ENCODE data around the gene RTBDN. TPM values are rescaled to one million over a fixed set of nuclear protein-coding genes. Genes with fewer than 3 reads are reported as not detected.

Gene RTBDN
- total RNA-seq (not detected), polyA plus RNA-seq (not detected)

DNA sequence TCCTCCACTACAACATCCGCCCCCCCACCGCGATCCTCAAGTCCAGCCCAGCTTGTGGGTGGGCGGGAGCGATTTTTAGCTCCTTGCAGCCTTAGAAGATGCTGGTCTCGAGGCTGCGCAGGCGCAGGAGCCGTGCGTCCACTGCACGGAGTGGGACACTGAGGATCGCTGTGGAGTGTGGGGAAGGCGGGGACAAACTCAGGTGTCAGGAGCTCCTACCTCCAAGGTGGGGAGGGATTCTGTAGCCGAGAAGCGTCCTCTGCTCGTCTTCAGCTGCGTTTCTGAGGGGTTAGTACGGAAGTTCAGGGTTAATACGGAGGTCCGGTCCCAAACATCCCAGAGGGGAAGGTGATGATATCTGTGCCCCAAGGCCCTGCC, at the start of gene RTBDN:
RTBDN (minus strand) TSS at position 14 of the 378 bp plus-strand sequence. CDS start 4,600 bp downstream, outside the sequence.
- Mint-ChIP-seq H3K27me3 (peaks cover 79 to 80% of the 10 kb centered on the region in 2 donors), H3K9me3 (peaks cover 0 to 11% (median 6%) of the 10 kb centered on the region in 5 donors), H3K4me3 (peak within 1 kb of the TSS; percentile 41 to 64 (median 50)), H3K4me1 (peaks cover 32 to 39% (median 38%) of the 10 kb centered on the region in 3 donors), H3K36me3 (peaks cover 0 to 3% (median 0%) of the 10 kb centered on the region in 3 donors), H3K27ac (peak within 1 kb of the TSS in 4 of 8 donors; percentile 34 to 67 (median 51))
- H3K9me3 ChIP-seq (ENCODE audit: low read length), result no peaks in the 10 kb centered on the region
- H3K27me3 ChIP-seq (ENCODE audit: insufficient read depth, low read length, poor library complexity, severe bottlenecking), result peaks cover 76% of the 10 kb centered on the region
- ChIA-PET CTCF (interaction anchor here (1.4 to 1.7 kb wide), 2 partner anchors 38 to 68 kb away, joined by 3 to 4 read pairs; no protein-coding TSS in a partner anchor), POLR2A (no interaction called here)
- no peaks in the 10 kb centered on the region for H3K36me3 ChIP-seq (ENCODE audit: insufficient read depth, low read length)
- H3K4me1 ChIP-seq (ENCODE audit: insufficient read depth, low read length), result peaks cover 27% of the 10 kb centered on the region
- H3K4me3 ChIP-seq (ENCODE audit: low read length), result no peak within 1 kb of the TSS
- DNase-seq, result no peak
- H3K27ac ChIP-seq (ENCODE audit: low read depth, low read length), result no peak within 1 kb of the TSS

DNA sequence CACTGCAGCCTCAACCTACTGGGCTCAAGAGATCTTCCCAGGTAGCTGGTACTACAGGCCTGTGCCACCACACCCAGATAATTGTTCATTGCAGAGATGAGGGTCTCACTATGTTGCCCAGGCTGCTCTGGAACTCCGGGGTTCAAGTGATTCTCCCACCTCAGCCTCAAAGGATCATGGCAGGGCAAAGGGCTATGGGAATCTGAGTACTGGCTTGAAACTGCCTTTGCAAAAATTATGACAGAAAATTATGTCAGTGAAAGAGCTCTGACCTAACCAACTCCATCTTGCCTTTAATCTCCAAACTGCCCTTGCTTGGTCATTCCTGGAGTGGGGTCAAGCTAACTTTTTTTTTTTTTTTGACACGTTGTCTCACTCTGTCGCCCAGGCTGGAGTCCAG, 48.2 kb upstream of the RTBDN start:
- H3K27me3 Mint-ChIP-seq, result no peaks in the 10 kb centered on the region
- peak overlapping the region; percentile 49 to 96 (median 88) for H3K4me3 Mint-ChIP-seq
- Histone ChIP-seq H3K4me1 (ENCODE audit: insufficient read depth, low read length) (peaks cover 17% of the 10 kb centered on the region), H3K27ac (ENCODE audit: low read depth, low read length) (peak overlapping the region; percentile 83), H3K36me3 (ENCODE audit: insufficient read depth, low read length) (peaks cover 9% of the 10 kb centered on the region), H3K4me3 (ENCODE audit: low read length) (no peak overlapping the region), H3K9me3 (ENCODE audit: low read length) (no peaks in the 10 kb centered on the region), H3K27me3 (ENCODE audit: insufficient read depth, low read length, poor library complexity, severe bottlenecking) (no peaks in the 10 kb centered on the region)
- POLR2A ChIA-PET, result no interaction called here
- peak overlapping the region in 3 of 8 donors; percentile 56 to 79 (median 64) for H3K27ac Mint-ChIP-seq
- DNase-seq, result no peak
- H3K9me3 Mint-ChIP-seq, result no peaks in the 10 kb centered on the region
- H3K36me3 Mint-ChIP-seq, result peaks cover 0 to 19% (median 0%) of the 10 kb centered on the region in 3 donors
- CTCF ChIA-PET, result interaction anchor here (0.8 to 8.4 kb wide), 6 partner anchors 8 to 212 kb away, joined by 3 to 117 read pairs (median 4); no protein-coding TSS in a partner anchor
- peaks cover 24 to 43% (median 30%) of the 10 kb centered on the region in 3 donors for H3K4me1 Mint-ChIP-seq

GRCh38 chr19:12881172-12881808, 46.9 kb upstream of the RTBDN start, which contains the start of gene DNASE2:
DNASE2 (minus strand) TSS chr19:12881449; CDS start chr19:12881375, 74 bp downstream.
- peaks cover 0 to 26% (median 0%) of the 10 kb centered on the region in 3 donors for H3K36me3 Mint-ChIP-seq
- Histone ChIP-seq H3K4me3 (ENCODE audit: low read length) (peak within 1 kb of the TSS; percentile 89), H3K27ac (ENCODE audit: low read depth, low read length) (peak within 1 kb of the TSS; percentile 83), H3K4me1 (ENCODE audit: insufficient read depth, low read length) (peaks cover 17% of the 10 kb centered on the region), H3K36me3 (ENCODE audit: insufficient read depth, low read length) (peaks cover 9% of the 10 kb centered on the region), H3K27me3 (ENCODE audit: insufficient read depth, low read length, poor library complexity, severe bottlenecking) (no peaks in the 10 kb centered on the region), H3K9me3 (ENCODE audit: low read length) (no peaks in the 10 kb centered on the region)
- peak within 1 kb of the TSS; percentile 80 to 96 (median 92) for H3K27ac Mint-ChIP-seq
- ChIA-PET CTCF (interaction anchor here (0.8 to 8.4 kb wide), 7 partner anchors 9 to 116 kb away, joined by 3 to 117 read pairs (median 4); no protein-coding TSS in a partner anchor), POLR2A (interaction anchor here (0.7 to 2.0 kb wide), 4 partner anchors 10 to 85 kb away, joined by 3 to 8 read pairs (median 4); partner anchors contain the start of gene GCDH)
- H3K4me1 Mint-ChIP-seq, result peaks cover 23 to 39% (median 26%) of the 10 kb centered on the region in 3 donors
- H3K9me3 Mint-ChIP-seq, result no peaks in the 10 kb centered on the region
- peak; percentile 80 to 89 (median 84) for DNase-seq
- no peaks in the 10 kb centered on the region for H3K27me3 Mint-ChIP-seq
- peak within 1 kb of the TSS; percentile 87 to 96 (median 89) for H3K4me3 Mint-ChIP-seq

DNA sequence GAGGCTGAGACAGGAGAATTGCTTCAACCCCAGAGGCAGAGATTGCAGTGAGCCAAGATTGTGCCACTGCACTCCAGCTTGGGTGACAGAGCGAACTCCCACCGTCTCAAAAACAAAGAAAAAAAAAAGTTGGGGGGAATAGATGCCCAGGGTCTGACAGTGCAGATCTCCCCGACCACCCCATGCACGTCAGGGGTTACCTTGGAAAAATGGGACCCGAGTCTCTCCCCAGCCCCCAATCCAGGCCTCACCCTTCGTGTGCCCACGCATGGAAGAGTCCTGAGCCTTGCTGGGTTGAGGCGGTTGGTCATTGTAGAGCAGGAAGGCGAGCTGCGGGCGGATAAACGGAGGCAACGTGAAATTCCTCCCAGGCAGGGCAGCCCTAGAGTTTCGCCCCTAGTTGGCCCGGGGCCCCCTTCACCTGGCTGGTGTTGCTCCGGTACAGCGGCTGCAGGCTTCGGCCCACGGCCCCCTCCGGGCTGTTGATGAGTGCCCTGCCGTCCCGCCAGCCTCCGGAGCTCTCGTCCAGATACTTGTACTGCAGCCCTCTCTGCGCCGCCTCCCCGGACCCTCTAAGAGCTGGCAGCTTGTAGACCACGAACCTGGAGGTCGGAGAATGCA, 46.3 kb upstream of the RTBDN start:
- Histone ChIP-seq H3K4me3 (ENCODE audit: low read length) (peak overlapping the region; percentile 89), H3K4me1 (ENCODE audit: insufficient read depth, low read length) (peaks cover 17% of the 10 kb centered on the region), H3K36me3 (ENCODE audit: insufficient read depth, low read length) (peaks cover 14% of the 10 kb centered on the region), H3K27me3 (ENCODE audit: insufficient read depth, low read length, poor library complexity, severe bottlenecking) (no peaks in the 10 kb centered on the region), H3K27ac (ENCODE audit: low read depth, low read length) (peak overlapping the region; percentile 83), H3K9me3 (ENCODE audit: low read length) (no peaks in the 10 kb centered on the region)
- Mint-ChIP-seq H3K4me1 (peaks cover 23 to 36% (median 25%) of the 10 kb centered on the region in 3 donors), H3K36me3 (peaks cover 0 to 32% (median 0%) of the 10 kb centered on the region in 3 donors), H3K4me3 (peak overlapping the region; percentile 87 to 96 (median 89)), H3K27me3 (no peaks in the 10 kb centered on the region), H3K9me3 (no peaks in the 10 kb centered on the region), H3K27ac (peak overlapping the region; percentile 63 to 96 (median 92))
- DNase-seq, result peak in 1 of 5 donors; percentile 45
- CTCF ChIA-PET, result interaction anchor here (0.8 to 8.4 kb wide), 6 partner anchors 10 to 204 kb away, joined by 3 to 117 read pairs (median 3); no protein-coding TSS in a partner anchor
- POLR2A ChIA-PET, result interaction anchor here (0.7 to 2.0 kb wide), 4 partner anchors 11 to 85 kb away, joined by 3 to 8 read pairs (median 4); partner anchors contain the start of gene GCDH

GRCh38 chr19:12875086-12875485, 40.7 kb upstream of the RTBDN start:
- DNase-seq, result no peak
- no peak overlapping the region for H3K27ac ChIP-seq (ENCODE audit: low read depth, low read length)
- ChIA-PET POLR2A (interaction anchor here (2.3 kb wide), 1 partner anchor 15 kb away, joined by 4 read pairs; the partner anchor contains the start of gene GCDH), CTCF (interaction anchor here (1.2 kb wide), 1 partner anchor 10 kb away, joined by 3 read pairs; no protein-coding TSS in a partner anchor)
- Mint-ChIP-seq H3K27ac (peak overlapping the region in 1 of 8 donors; percentile 77), H3K4me3 (no peak overlapping the region), H3K4me1 (peaks cover 9 to 15% (median 14%) of the 10 kb centered on the region in 3 donors), H3K27me3 (peaks cover 0 to 2% of the 10 kb centered on the region in 2 donors), H3K36me3 (peaks cover 9 to 40% (median 11%) of the 10 kb centered on the region in 3 donors), H3K9me3 (no peaks in the 10 kb centered on the region)
- no peak overlapping the region for H3K4me3 ChIP-seq (ENCODE audit: low read length)
- no peaks in the 10 kb centered on the region for H3K9me3 ChIP-seq (ENCODE audit: low read length)
- H3K4me1 ChIP-seq (ENCODE audit: insufficient read depth, low read length), result peaks cover 1% of the 10 kb centered on the region
- H3K27me3 ChIP-seq (ENCODE audit: insufficient read depth, low read length, poor library complexity, severe bottlenecking), result no peaks in the 10 kb centered on the region
- H3K36me3 ChIP-seq (ENCODE audit: insufficient read depth, low read length), result peaks cover 14% of the 10 kb centered on the region

DNA sequence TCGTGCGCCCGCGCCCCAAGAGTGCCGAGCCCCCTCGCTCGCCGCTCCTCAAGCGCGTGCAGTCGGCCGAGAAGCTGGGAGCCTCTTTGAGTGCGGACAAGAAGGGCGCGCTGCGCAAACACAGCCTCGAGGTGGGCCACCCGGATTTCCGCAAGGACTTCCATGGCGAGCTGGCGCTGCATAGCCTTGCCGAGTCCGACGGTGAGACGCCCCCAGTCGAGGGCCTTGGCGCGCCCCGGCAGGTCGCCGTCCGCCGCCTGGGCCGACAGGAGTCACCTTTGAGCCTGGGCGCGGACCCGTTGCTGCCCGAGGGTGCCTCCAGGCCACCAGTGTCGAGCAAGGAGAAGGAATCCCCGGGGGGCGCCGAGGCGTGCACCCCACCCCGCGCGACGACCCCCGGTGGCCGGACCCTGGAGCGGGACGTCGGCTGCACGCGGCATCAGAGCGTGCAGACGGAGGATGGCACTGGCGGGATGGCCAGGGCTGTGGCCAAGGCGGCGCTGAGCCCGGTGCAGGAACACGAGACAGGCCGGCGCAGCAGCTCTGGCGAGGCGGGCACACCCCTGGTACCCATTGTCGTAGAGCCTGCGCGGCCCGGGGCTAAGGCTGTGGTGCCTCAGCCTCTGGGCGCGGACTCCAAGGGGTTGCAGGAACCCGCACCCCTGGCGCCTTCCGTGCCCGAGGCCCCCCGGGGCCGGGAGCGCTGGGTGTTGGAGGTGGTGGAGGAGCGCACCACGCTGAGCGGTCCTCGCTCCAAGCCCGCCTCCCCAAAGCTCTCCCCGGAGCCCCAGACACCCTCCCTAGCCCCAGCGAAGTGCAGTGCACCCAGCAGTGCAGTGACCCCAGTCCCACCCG, 39.7 kb upstream of the RTBDN start:
- peaks cover 0 to 2% of the 10 kb centered on the region in 2 donors for H3K27me3 Mint-ChIP-seq
- H3K4me3 ChIP-seq (ENCODE audit: low read length), result no peak overlapping the region
- DNase-seq, result peak in 1 of 5 donors; percentile 43
- no peak overlapping the region for H3K27ac Mint-ChIP-seq
- peaks cover 9 to 37% (median 11%) of the 10 kb centered on the region in 3 donors for H3K36me3 Mint-ChIP-seq
- no peak overlapping the region for H3K4me3 Mint-ChIP-seq
- H3K36me3 ChIP-seq (ENCODE audit: insufficient read depth, low read length), result peaks cover 14% of the 10 kb centered on the region
- H3K4me1 Mint-ChIP-seq, result peaks cover 6 to 8% (median 8%) of the 10 kb centered on the region in 3 donors
- H3K9me3 Mint-ChIP-seq, result no peaks in the 10 kb centered on the region
- no peaks in the 10 kb centered on the region for H3K9me3 ChIP-seq (ENCODE audit: low read length)
- H3K27ac ChIP-seq (ENCODE audit: low read depth, low read length), result no peak overlapping the region
- no peaks in the 10 kb centered on the region for H3K27me3 ChIP-seq (ENCODE audit: insufficient read depth, low read length, poor library complexity, severe bottlenecking)
- ChIA-PET POLR2A (no interaction called here), CTCF (interaction anchor here (1.1 to 2.4 kb wide), 4 partner anchors 11 to 91 kb away, joined by 3 to 7 read pairs (median 4); no protein-coding TSS in a partner anchor)
- H3K4me1 ChIP-seq (ENCODE audit: insufficient read depth, low read length), result no peaks in the 10 kb centered on the region

Measured in CD8-positive, alpha-beta memory T cell (primary cell).